GM23248 (cell line): ENCODE data around the gene JPT2. TPM values are rescaled to one million over a fixed set of nuclear protein-coding genes. Genes with fewer than 3 reads are reported as not detected.

Source experiments
- DNase-seq: peaks from one replicate; pipeline ENCODE4 v3.0.0-alpha.2; 2015
- H2AFZ ChIP-seq: fragments of 200-600 bp; sonication (generic); 2 replicates; pipeline ENCODE4 v1.6.1; 2016; ENCODE audit warnings: antibody characterized with exemption
- H3F3A ChIP-seq: fragments of 200-600 bp; sonication (generic); 2 replicates; pipeline ENCODE4 v1.6.1; 2016; ENCODE audit warnings: mild to moderate bottlenecking, antibody characterized with exemption, mixed run types; ENCODE audit not compliant: insufficient read depth
- H3K27ac ChIP-seq: fragments of 200-600 bp; sonication (generic); 2 replicates; pipeline ENCODE4 v1.5.1; 2016; ENCODE audit warnings: mild to moderate bottlenecking
- H3K27me3 ChIP-seq: fragments of 200-600 bp; sonication (generic); replicated peaks from 2 replicates; pipeline ENCODE4 v1.6.1; 2016; ENCODE audit warnings: mild to moderate bottlenecking; ENCODE audit not compliant: insufficient read depth
- H3K36me3 ChIP-seq: fragments of 200-600 bp; sonication (generic); 2 replicates; pipeline ENCODE4 v1.6.1; 2016; ENCODE audit warnings: low read depth, mild to moderate bottlenecking
- H3K4me1 ChIP-seq: fragments of 200-600 bp; sonication (generic); 2 replicates; pipeline ENCODE4 v1.6.1; 2016; ENCODE audit warnings: mild to moderate bottlenecking; ENCODE audit not compliant: insufficient read depth
- H3K4me2 ChIP-seq: fragments of 200-600 bp; sonication (generic); one replicate; pipeline ENCODE4 v1.6.1; 2016; ENCODE audit warnings: mild to moderate bottlenecking; ENCODE audit not compliant: unreplicated experiment
- H3K4me3 ChIP-seq: fragments of 200-600 bp; sonication (generic); 2 replicates; pipeline ENCODE4 v1.5.1; 2016; ENCODE audit warnings: mild to moderate bottlenecking
- H3K79me2 ChIP-seq: fragments of 200-600 bp; sonication (generic); 2 replicates; pipeline ENCODE4 v1.6.1; 2016; ENCODE audit warnings: mild to moderate bottlenecking; ENCODE audit not compliant: insufficient read depth
- H3K9ac ChIP-seq: fragments of 200-600 bp; sonication (generic); 2 replicates; pipeline ENCODE4 v1.6.1; 2016; ENCODE audit warnings: mild to moderate bottlenecking
- H3K9me2 ChIP-seq: fragments of 200-600 bp; sonication (generic); 2 replicates; pipeline ENCODE4 v1.6.1; 2016; ENCODE audit warnings: mixed run types, mild to moderate bottlenecking, moderate library complexity; ENCODE audit not compliant: insufficient read depth
- H3K9me3 ChIP-seq: fragments of 200-600 bp; sonication (generic); one replicate; pipeline ENCODE4 v1.6.1; 2017; ENCODE audit warnings: low read depth
- H4K20me1 ChIP-seq: fragments of 200-600 bp; sonication (generic); 2 replicates; pipeline ENCODE4 v1.6.0; 2016; ENCODE audit not compliant: insufficient read depth
- EZH2 ChIP-seq: fragments of 200-600 bp; sonication (generic); IDR thresholded peaks from 2 replicates; pipeline ENCODE4 v1.6.1; 2018; ENCODE audit warnings: antibody characterized with exemption, mild to moderate bottlenecking; ENCODE audit not compliant: insufficient read depth, poor library complexity, severe bottlenecking
- EZH2phosphoT487 ChIP-seq: fragments of 200-600 bp; sonication (generic); IDR thresholded peaks from 2 replicates; pipeline ENCODE4 v1.6.1; 2018; ENCODE audit warnings: antibody characterized with exemption, moderate library complexity, mild to moderate bottlenecking, low read depth; ENCODE audit not compliant: insufficient read depth
- WGBS, 2 experiments: methylation state at CpG; one replicate each; pipeline ENCODE4 v1.1.6; 2015 to 2017; ENCODE audit warnings: low lambda C conversion rate in 2 of 2, low coverage in 1 of 2; ENCODE audit errors: missing lambda C conversion rate in 2 of 2; 5-methylcytosine and 5-hydroxymethylcytosine counted together
- in situ Hi-C: fragments of 300-500 bp; cut with MboI; formaldehyde crosslinking; loops from 2 replicates; pipeline ENCODE4 v1.15.0; 2020
- polyA plus RNA-seq: library from polyadenylated mRNA; unstranded; fragments of >200 nt; fragmentation: Nextera tagmentation; extraction: Ambion mirVana; gene quantifications from 2 replicates; pipeline ENCODE4 v1.2.1, GENCODE V29; 2016
- total RNA-seq: library from RNA; depleted of rRNA; stranded (reverse); fragments of >200 nt; shearing (Covaris generic); gene quantifications from 2 replicates; pipeline ENCODE4 v1.2.3, GENCODE V29; 2014

Gene JPT2
- total and polyA plus RNA-seq, 2 experiments from 2014 or later = 8.0 to 51.8 TPM

- DNase-seq = peak; percentile 46
- Histone ChIP-seq H3K4me2 (no peak overlapping the region), H3K9me2 (no peaks in the 10 kb centered on the region), H3F3A (peaks cover 13% of the 10 kb centered on the region), H3K4me1 (peaks cover 7% of the 10 kb centered on the region; the same call in 1 of the 2 replicates), H3K27me3 (no peaks in the 10 kb centered on the region), H3K9me3 (no peaks in the 10 kb centered on the region), H3K27ac (no peak overlapping the region), H2AFZ (no peak overlapping the region), H3K79me2 (peaks cover 80% of the 10 kb centered on the region), H3K4me3 (no peak overlapping the region), H4K20me1 (peaks cover 11% of the 10 kb centered on the region), H3K9ac (no peak overlapping the region), H3K36me3 (peaks cover 8% of the 10 kb centered on the region; the same call in 1 of the 2 replicates)
- WGBS, 2 experiments = 77 to 82% methylated on average over 13 of the region's 13 CpGs
- in situ Hi-C loops = no loop called here
- TF ChIP-seq EZH2phosphoT487 (no peak), EZH2 (no peak)
Measured at GRCh38 chr16:1645914-1646525, 32.1 kb upstream of the JPT2 start.

- 94% methylated on average over 13 of the region's 13 CpGs for WGBS, 2 experiments
- TF ChIP-seq EZH2phosphoT487 (no peak), EZH2 (no peak)
- peaks cover 21% of the 10 kb centered on the region for H3F3A ChIP-seq
- in situ Hi-C loops = no loop called here
- peaks cover 13% of the 10 kb centered on the region for H4K20me1 ChIP-seq
- no peak overlapping the region for H3K4me2 ChIP-seq
- peaks cover 7% of the 10 kb centered on the region; the same call in 1 of the 2 replicates for H3K4me1 ChIP-seq
- H3K9me3 ChIP-seq = no peaks in the 10 kb centered on the region
- no peaks in the 10 kb centered on the region for H3K27me3 ChIP-seq
- no peaks in the 10 kb centered on the region for H3K9me2 ChIP-seq
- H2AFZ ChIP-seq = no peak overlapping the region
- peaks cover 84% of the 10 kb centered on the region for H3K79me2 ChIP-seq
- DNase-seq = no peak
- H3K4me3 ChIP-seq = no peak overlapping the region
- no peak overlapping the region for H3K9ac ChIP-seq
- peaks cover 16% of the 10 kb centered on the region; the same call in 1 of the 2 replicates for H3K36me3 ChIP-seq
- no peak overlapping the region for H3K27ac ChIP-seq
Measured at GRCh38 chr16:1647856-1648255, 30.2 kb upstream of the JPT2 start.

- in situ Hi-C loops = no loop called here
- Histone ChIP-seq H3K79me2 (peaks cover 69% of the 10 kb centered on the region), H3K9me3 (no peaks in the 10 kb centered on the region), H3K36me3 (peaks cover 23% of the 10 kb centered on the region; the same call in 1 of the 2 replicates), H3K9me2 (no peaks in the 10 kb centered on the region), H3K4me1 (peaks cover 7% of the 10 kb centered on the region; the same call in 1 of the 2 replicates), H3K9ac (no peak overlapping the region; the same call in 1 of the 2 replicates), H3K27me3 (no peaks in the 10 kb centered on the region), H2AFZ (no peak overlapping the region), H4K20me1 (peaks cover 13% of the 10 kb centered on the region), H3K4me2 (no peak overlapping the region), H3K27ac (peak overlapping the region; percentile 39), H3F3A (peaks cover 21% of the 10 kb centered on the region), H3K4me3 (no peak overlapping the region)
- DNase-seq = peak; percentile 80
- WGBS, 2 experiments = 29 to 40% methylated on average over 4 of the region's 4 CpGs
- TF ChIP-seq EZH2phosphoT487 (no peak), EZH2 (no peak)
Measured at GRCh38 chr16:1650131-1650530, 27.9 kb upstream of the JPT2 start.

GRCh38 chr16:1651094-1651973, 26.7 kb upstream of the JPT2 start:
- peaks cover 57% of the 10 kb centered on the region for H3K79me2 ChIP-seq
- H4K20me1 ChIP-seq = peaks cover 10% of the 10 kb centered on the region; the same call in 1 of the 2 replicates
- DNase-seq = peak; percentile 20
- no peaks in the 10 kb centered on the region for H3K27me3 ChIP-seq
- no peak overlapping the region for H3K4me2 ChIP-seq
- H3K27ac ChIP-seq = no peak overlapping the region
- peaks cover 19% of the 10 kb centered on the region; the same call in 1 of the 2 replicates for H3K36me3 ChIP-seq
- no peak overlapping the region for H3K4me3 ChIP-seq
- WGBS, 2 experiments = 90 to 94% methylated on average over 12 of the region's 12 CpGs
- H3K9ac ChIP-seq = no peak overlapping the region
- H3K4me1 ChIP-seq = peaks cover 7% of the 10 kb centered on the region; the same call in 1 of the 2 replicates
- TF ChIP-seq EZH2phosphoT487 = 0 out of 2 replicates have a peak, but pooled peaks have one; percentile 42
- no peak for TF ChIP-seq EZH2
- no peaks in the 10 kb centered on the region for H3K9me3 ChIP-seq
- H3K9me2 ChIP-seq = no peaks in the 10 kb centered on the region
- in situ Hi-C loops = no loop called here
- H3F3A ChIP-seq = peaks cover 21% of the 10 kb centered on the region
- no peak overlapping the region for H2AFZ ChIP-seq
